BLaER1 (cell line): Measurements from ENCODE around the gene ZNF358.

Source experiments
- H3K27ac ChIP-seq: shearing (Covaris generic); formaldehyde crosslinking; 2 replicates; pipeline ENCODE4 v1.8.1; 2022
- H3K27me3 ChIP-seq: shearing (Covaris generic); formaldehyde crosslinking; 2 replicates; pipeline ENCODE4 v1.8.1; 2022
- H3K36me3 ChIP-seq: shearing (Covaris generic); formaldehyde crosslinking; 2 replicates; pipeline ENCODE4 v1.8.1; 2022
- H3K4me1 ChIP-seq: shearing (Covaris generic); formaldehyde crosslinking; 2 replicates; pipeline ENCODE4 v1.8.1; 2022
- H3K4me2 ChIP-seq: shearing (Covaris generic); formaldehyde crosslinking; 2 replicates; pipeline ENCODE4 v1.8.1; 2022
- H3K4me3 ChIP-seq: shearing (Covaris generic); formaldehyde crosslinking; 2 replicates; pipeline ENCODE4 v1.8.1; 2022
- H3K9ac ChIP-seq: shearing (Covaris generic); formaldehyde crosslinking; 2 replicates; pipeline ENCODE4 v1.8.1; 2022
- H3K9me3 ChIP-seq: shearing (Covaris generic); formaldehyde crosslinking; 2 replicates; pipeline ENCODE4 v1.8.1; 2022
- H4K20me1 ChIP-seq: shearing (Covaris generic); formaldehyde crosslinking; 2 replicates; pipeline ENCODE4 v1.8.1; 2022
- Cebpa-rat ChIP-seq: shearing (Covaris generic); IDR thresholded peaks from 2 replicates; pipeline ENCODE4 v1.8.1; 2022

The ZNF358 gene

DNA sequence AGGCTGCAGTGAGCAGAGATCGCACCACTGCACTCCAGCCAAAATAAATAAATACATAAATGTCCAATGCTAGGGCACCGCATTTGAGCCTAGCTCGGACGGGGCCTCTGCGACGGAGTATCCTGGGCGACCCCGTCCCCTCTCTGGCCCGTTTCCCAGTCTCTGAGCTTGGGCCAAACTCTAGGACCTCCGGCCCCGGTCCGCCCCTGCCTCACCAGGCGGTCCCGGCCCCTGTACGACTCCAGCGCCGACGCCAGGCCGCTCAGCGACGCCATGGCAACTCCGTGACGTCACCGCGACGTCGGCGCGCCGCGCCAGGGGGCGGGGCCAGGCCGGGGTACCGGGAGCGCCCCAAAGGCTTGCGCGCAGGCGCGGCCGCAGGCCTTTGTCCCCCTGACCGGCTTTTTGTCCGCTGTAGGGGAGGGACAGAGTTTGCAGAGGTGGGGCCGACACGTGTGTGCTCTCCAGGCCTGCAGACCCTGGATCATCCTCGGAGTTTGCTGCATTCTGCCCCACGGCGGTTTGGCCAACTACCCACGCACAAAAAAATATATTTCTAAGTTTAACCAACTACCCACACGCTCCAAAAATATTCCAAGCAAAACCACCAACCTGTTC is 27.1 kb upstream of the ZNF358 start, which contains the start of gene PEX11G:
TSS of gene PEX11G (minus strand) at position 300 of the 618 bp plus-strand sequence. CDS start at position 275, 25 bp downstream.
- TF ChIP-seq Cebpa-rat: no peak
- Histone ChIP-seq H3K4me2 (peak within 1 kb of the TSS; percentile 66), H3K9me3 (no peaks in the 10 kb centered on the region), H3K27ac (no peak within 1 kb of the TSS), H3K9ac (peak within 1 kb of the TSS; percentile 56; the same call in 1 of the 2 replicates), H3K36me3 (no peaks in the 10 kb centered on the region), H3K4me1 (peaks cover 23% of the 10 kb centered on the region), H3K4me3 (peak within 1 kb of the TSS; percentile 60), H3K27me3 (peaks cover 27% of the 10 kb centered on the region), H4K20me1 (no peaks in the 10 kb centered on the region)

DNA sequence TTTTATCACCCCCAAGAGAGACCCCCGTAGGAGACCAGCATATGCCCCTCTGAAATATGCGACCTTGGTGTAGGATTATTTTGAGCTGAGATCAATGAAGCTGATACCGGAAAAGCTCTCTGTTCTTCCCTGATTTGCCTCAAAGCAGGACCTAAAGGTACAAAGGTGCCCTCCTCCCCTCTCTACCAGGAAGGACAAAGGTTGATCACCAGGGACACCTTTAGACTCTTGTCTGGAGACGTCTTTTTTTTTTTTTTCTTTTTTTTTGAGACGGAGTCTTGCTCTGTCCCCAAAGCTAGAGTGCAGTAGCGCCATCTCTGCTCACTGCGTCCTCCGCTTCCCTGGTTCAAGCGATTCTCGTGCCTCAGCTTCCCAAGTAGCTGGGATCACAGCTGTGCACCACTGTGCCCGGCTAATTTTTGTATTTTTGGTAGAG is 26.3 kb upstream of the ZNF358 start:
- H3K9ac ChIP-seq: no peak overlapping the region
- H3K4me1 ChIP-seq: peaks cover 25% of the 10 kb centered on the region

DNA sequence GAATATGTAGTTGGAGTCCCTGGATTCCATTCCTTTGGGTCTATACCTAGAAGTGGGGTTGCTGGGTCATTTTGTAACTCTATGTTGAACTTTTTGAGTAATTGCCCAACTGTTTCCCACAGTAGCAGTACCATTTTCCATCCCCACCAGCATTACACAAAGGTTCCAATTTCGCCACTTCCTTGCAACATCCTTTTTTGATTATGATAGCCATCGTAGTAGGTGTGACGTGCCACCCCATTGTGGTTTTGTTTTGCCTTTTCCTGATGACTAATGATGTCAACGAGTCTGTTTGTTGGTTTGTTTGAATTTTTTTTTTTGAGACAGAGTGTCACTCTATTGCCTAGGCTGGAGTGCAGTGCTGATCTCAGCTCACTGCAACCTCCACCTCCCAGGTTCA is 23.8 kb upstream of the ZNF358 start:
- no peak for TF ChIP-seq Cebpa-rat
- H3K9ac ChIP-seq: no peak overlapping the region
- H3K9me3 ChIP-seq: no peaks in the 10 kb centered on the region
- no peak overlapping the region for H3K4me3 ChIP-seq
- H3K27me3 ChIP-seq: peaks cover 27% of the 10 kb centered on the region
- H3K4me2 ChIP-seq: no peak overlapping the region
- H3K36me3 ChIP-seq: no peaks in the 10 kb centered on the region
- H4K20me1 ChIP-seq: no peaks in the 10 kb centered on the region
- H3K4me1 ChIP-seq: peaks cover 32% of the 10 kb centered on the region
- H3K27ac ChIP-seq: no peak overlapping the region

More for the DNA sequence above, 26.3 kb upstream of the ZNF358 start:
- Histone ChIP-seq H3K4me2 (peak overlapping the region; percentile 66), H3K9me3 (no peaks in the 10 kb centered on the region), H3K4me3 (peak overlapping the region; percentile 60; the same call in 1 of the 2 replicates), H3K36me3 (no peaks in the 10 kb centered on the region), H4K20me1 (no peaks in the 10 kb centered on the region), H3K27ac (no peak overlapping the region), H3K27me3 (peaks cover 27% of the 10 kb centered on the region)
- no peak for TF ChIP-seq Cebpa-rat

DNA sequence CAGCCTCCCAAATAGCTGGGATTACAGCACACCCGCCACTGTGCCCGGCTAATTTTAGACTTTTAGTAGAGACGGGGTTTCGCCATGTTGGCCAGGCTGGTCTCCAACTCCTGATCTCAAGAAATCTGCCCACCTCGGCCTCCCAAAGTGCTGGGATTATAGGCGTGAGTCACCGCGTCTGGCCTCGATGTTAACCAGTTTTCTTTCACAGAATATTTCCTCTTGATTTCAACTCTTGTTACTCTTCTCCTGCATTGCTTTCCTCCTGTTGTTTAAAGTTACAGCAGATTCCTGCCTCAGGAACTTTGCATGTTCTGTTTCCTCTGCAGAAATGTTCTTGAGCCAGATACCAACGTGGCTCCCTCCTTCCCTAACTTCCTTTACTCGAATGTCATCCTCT is 23.3 kb upstream of the ZNF358 start:
- no peak overlapping the region for H3K4me2 ChIP-seq

DNA sequence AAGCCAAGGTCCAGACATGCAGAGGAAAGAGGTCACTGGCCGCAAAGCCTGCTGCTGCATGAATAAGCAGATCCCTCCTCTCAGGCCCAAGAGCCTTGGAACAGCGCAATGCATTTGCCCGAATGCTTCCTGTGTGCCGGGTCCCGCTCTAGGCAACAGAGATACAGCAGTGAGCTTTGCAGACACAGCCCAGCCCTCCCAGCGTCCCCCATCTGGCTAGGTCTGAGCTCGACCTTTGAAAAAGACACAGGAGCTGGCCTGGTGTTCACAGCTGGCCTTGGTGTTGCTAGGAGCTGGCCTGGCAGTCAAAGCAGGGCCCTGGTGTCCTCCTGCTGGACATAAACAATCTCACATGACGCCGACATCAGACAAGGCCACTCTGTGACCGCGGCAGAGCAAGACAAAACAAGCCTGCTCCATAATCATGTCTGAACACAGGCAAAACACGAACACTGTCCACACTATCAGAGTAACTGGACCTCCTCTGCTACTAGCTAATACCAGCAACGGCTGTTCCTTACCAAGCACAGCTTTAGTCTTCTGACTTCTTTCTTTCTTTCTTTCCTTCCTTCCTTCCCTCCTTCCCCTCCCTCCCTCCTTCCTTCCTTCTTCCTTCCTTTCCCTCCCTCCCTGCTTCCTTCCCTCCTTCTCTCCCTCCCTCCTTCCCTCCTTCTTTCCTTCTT is 21.3 kb upstream of the ZNF358 start:
- no peak overlapping the region for H3K4me3 ChIP-seq
- H3K4me1 ChIP-seq: peaks cover 47% of the 10 kb centered on the region
- TF ChIP-seq Cebpa-rat: no peak
- no peak overlapping the region for H3K9ac ChIP-seq
- H3K36me3 ChIP-seq: no peaks in the 10 kb centered on the region
- H3K9me3 ChIP-seq: no peaks in the 10 kb centered on the region
- no peak overlapping the region for H3K27ac ChIP-seq
- no peaks in the 10 kb centered on the region for H4K20me1 ChIP-seq
- H3K27me3 ChIP-seq: peaks cover 15% of the 10 kb centered on the region
- 0 out of 2 replicates have a peak overlapping the region, but pooled peaks have one; percentile 9 for H3K4me2 ChIP-seq

More for the DNA sequence above, 23.3 kb upstream of the ZNF358 start:
- no peak overlapping the region for H3K4me3 ChIP-seq
- no peak overlapping the region for H3K9ac ChIP-seq
- no peaks in the 10 kb centered on the region for H4K20me1 ChIP-seq
- peaks cover 25% of the 10 kb centered on the region for H3K27me3 ChIP-seq
- no peaks in the 10 kb centered on the region for H3K9me3 ChIP-seq
- no peak overlapping the region for H3K27ac ChIP-seq
- H3K36me3 ChIP-seq: no peaks in the 10 kb centered on the region
- TF ChIP-seq Cebpa-rat: no peak
- H3K4me1 ChIP-seq: peaks cover 36% of the 10 kb centered on the region

DNA sequence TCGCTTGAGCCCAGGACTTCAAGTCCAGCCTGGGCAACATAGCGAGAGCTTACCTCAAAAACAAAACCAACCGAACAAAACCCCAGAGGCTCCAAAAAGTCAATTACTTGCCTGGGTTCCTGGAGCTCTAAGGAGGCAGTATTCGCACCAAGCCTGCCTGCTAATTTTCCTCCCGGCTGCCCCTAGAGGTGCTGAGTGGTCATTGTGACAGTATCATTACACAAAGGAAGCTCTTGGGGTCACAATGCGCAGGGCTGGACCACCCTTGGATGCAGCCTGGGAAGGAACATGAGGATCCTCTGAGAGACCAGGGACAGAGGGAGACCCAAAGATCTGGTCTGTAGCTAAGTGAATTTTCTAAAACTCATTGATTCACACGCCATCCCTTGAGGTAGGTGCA is 18.6 kb upstream of the ZNF358 start:
- peaks cover 52% of the 10 kb centered on the region for H3K4me1 ChIP-seq
- peak overlapping the region; percentile 67 for H3K4me2 ChIP-seq
- no peak overlapping the region for H3K9ac ChIP-seq
- H3K36me3 ChIP-seq: no peaks in the 10 kb centered on the region
- H3K27me3 ChIP-seq: peaks cover 37% of the 10 kb centered on the region
- no peak for TF ChIP-seq Cebpa-rat
- no peaks in the 10 kb centered on the region for H3K9me3 ChIP-seq
- H3K4me3 ChIP-seq: no peak overlapping the region
- H4K20me1 ChIP-seq: peaks cover 10% of the 10 kb centered on the region
- no peak overlapping the region for H3K27ac ChIP-seq

DNA sequence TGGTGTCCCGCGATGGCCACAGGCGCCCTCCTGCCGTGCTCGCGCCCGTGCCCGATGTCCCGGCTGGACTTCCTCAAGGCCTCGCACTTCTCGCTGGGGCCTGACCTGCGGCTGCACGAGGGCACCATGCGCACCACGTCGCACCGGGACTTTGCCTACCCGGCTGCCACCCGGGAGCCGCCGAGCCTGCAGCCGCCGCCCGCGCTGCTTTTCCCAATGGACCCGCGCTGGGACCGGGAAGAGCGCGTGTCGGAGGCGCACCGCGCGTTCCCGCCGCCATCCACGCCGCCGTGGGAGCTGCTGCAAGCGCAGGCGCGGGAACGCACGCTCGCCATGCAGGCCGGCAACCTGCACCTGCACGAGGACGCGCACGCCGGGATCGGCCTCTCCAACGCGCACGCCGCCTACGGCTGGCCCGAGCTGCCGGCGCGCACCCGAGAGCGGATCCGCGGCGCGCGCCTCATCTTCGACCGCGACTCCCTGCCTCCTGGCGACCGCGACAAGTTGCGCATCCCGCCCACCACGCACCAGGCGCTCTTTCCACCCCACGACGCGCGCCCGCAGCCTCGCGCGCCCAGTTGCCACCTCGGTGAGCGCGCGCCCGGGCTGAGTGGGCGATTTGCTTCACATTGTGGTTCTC is 15.0 kb upstream of the ZNF358 start:
- H3K27me3 ChIP-seq: peaks cover 58% of the 10 kb centered on the region

DNA sequence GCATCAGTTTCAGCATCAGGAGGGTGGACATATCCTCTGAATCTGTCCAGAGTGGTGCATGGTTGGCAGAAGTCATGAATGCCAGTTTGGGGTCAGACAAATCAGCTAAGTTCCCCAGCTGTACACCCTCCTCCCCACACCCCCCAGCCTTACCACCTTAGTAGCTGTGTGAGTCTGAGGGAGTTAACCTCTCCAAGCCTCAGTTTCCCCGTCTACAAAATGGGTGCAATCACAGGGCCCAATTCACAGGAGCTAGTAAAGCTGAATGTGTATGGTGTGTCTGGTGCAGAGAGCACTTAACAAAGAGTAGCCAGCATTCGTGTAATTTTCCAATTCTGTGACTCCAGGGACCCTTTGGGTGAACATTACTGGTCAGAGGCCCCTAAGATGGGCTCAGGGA is 13.4 kb upstream of the ZNF358 start:
- Histone ChIP-seq H3K9me3 (no peaks in the 10 kb centered on the region), H3K27ac (no peak overlapping the region), H4K20me1 (peaks cover 10% of the 10 kb centered on the region), H3K9ac (no peak overlapping the region), H3K27me3 (peaks cover 58% of the 10 kb centered on the region), H3K36me3 (no peaks in the 10 kb centered on the region), H3K4me3 (no peak overlapping the region), H3K4me1 (peaks cover 44% of the 10 kb centered on the region), H3K4me2 (no peak overlapping the region)
- TF ChIP-seq Cebpa-rat: no peak

More for the DNA sequence above, 15.0 kb upstream of the ZNF358 start:
- Histone ChIP-seq H3K4me3 (peak overlapping the region; percentile 58), H3K4me1 (peaks cover 49% of the 10 kb centered on the region), H3K27ac (no peak overlapping the region), H3K9ac (no peak overlapping the region), H3K4me2 (peak overlapping the region; percentile 76), H4K20me1 (peaks cover 10% of the 10 kb centered on the region), H3K9me3 (no peaks in the 10 kb centered on the region), H3K36me3 (no peaks in the 10 kb centered on the region)
- TF ChIP-seq Cebpa-rat: no peak

DNA sequence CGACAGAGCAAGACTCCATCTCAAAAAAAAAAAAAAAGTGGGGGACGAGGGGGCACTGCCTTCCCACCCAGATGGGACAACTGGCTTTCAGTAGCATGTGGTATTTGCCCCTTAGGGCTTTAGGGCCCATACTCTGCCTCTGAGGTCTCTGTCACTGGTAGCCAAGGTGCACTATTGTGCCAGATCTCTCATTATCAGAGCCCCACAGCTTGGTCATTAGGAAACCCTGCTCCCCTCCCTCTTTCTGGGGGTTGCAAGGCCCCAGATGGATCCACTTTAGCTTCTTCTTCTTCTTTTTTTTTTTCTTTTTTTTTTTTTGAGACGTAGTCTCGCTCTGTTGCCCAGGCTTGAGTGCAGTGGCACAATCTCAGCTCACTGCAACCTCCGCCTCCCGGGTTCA is 11.2 kb upstream of the ZNF358 start:
- peaks cover 24% of the 10 kb centered on the region for H3K4me1 ChIP-seq
- TF ChIP-seq Cebpa-rat: no peak
- no peak overlapping the region for H3K4me3 ChIP-seq
- H3K4me2 ChIP-seq: no peak overlapping the region
- no peak overlapping the region for H3K9ac ChIP-seq
- H3K9me3 ChIP-seq: no peaks in the 10 kb centered on the region
- no peaks in the 10 kb centered on the region for H3K36me3 ChIP-seq
- H3K27ac ChIP-seq: no peak overlapping the region
- peaks cover 10% of the 10 kb centered on the region for H4K20me1 ChIP-seq
- H3K27me3 ChIP-seq: peaks cover 47% of the 10 kb centered on the region

DNA sequence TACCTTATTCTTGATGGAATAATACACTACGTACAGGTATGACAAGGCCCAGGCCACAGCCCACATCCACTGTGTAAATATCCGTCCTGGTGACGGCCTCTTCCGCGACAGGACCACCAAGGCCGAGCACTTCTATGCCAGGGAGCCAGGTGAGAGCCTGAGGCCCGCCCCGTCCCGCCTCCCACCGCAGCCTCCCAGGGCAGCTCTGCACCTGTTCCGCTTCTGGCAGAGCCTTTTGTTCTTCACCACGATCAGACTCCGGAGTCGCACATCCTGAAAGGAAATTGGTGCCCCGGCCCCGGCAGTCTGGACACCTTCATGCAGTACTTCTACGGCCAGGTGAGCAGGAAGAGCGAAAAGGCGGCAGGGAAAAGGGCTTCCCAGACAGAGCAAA is 10.6 kb upstream of the ZNF358 start:
- Histone ChIP-seq H4K20me1 (peaks cover 10% of the 10 kb centered on the region), H3K9ac (no peak overlapping the region), H3K36me3 (no peaks in the 10 kb centered on the region), H3K9me3 (no peaks in the 10 kb centered on the region), H3K27ac (no peak overlapping the region), H3K4me3 (no peak overlapping the region), H3K27me3 (peaks cover 41% of the 10 kb centered on the region), H3K4me2 (peak overlapping the region; percentile 47), H3K4me1 (peaks cover 24% of the 10 kb centered on the region)
- no peak for TF ChIP-seq Cebpa-rat
